Trophoblast cell (in vitro differentiated cells and primary cell): Measurements from ENCODE around the gene ALOX12.

Experiments
- DNase-seq, 2 donors: peaks; one replicate each; pipeline ENCODE4 v3.0.0-alpha.2; 2016
- H2AFZ ChIP-seq: 2 replicates; pipeline ENCODE4 v1.6.1; 2013; ENCODE audit warnings: low read length, moderate library complexity, mild to moderate bottlenecking; ENCODE audit not compliant: insufficient read depth, poor library complexity
- H2AK5ac ChIP-seq: 2 replicates; pipeline ENCODE4 v1.6.1; 2013; ENCODE audit warnings: mild to moderate bottlenecking, low read length
- H2BK120ac ChIP-seq: 2 replicates; pipeline ENCODE4 v1.6.1; 2013; ENCODE audit warnings: low read length, mild to moderate bottlenecking, moderate library complexity; ENCODE audit not compliant: insufficient read depth, poor library complexity
- H2BK12ac ChIP-seq: 2 replicates; pipeline ENCODE4 v1.6.1; 2013; ENCODE audit warnings: mild to moderate bottlenecking, low read length, moderate library complexity
- H2BK5ac ChIP-seq: 2 replicates; pipeline ENCODE4 v1.6.1; 2013; ENCODE audit warnings: low read length, low read depth, moderate library complexity, mild to moderate bottlenecking; ENCODE audit not compliant: poor library complexity
- H3K14ac ChIP-seq: 2 replicates; pipeline ENCODE4 v1.6.1; 2013; ENCODE audit warnings: mild to moderate bottlenecking, low read length
- H3K18ac ChIP-seq: 2 replicates; pipeline ENCODE4 v1.6.1; 2013; ENCODE audit warnings: mild to moderate bottlenecking, low read length
- H3K23ac ChIP-seq: 2 replicates; pipeline ENCODE4 v1.6.1; 2013; ENCODE audit warnings: low read length
- H3K27ac ChIP-seq: 2 replicates; pipeline ENCODE4 v1.5.1; 2013; ENCODE audit warnings: low read depth, mild to moderate bottlenecking, inconsistent platforms, low read length, moderate library complexity
- H3K27me3 ChIP-seq: 2 replicates; pipeline ENCODE4 v1.6.1; 2013; ENCODE audit warnings: inconsistent platforms, mild to moderate bottlenecking, low read length, moderate library complexity; ENCODE audit not compliant: insufficient read depth
- H3K36me3 ChIP-seq, 2 experiments: 1 replicate in 1 of 2; 2 replicates in 1 of 2; pipeline ENCODE4 v1.6.1; 2013; ENCODE audit warnings: low read length in 2 of 2, mild to moderate bottlenecking in 2 of 2, moderate library complexity in 1 of 2; ENCODE audit not compliant: insufficient read depth in 2 of 2, control insufficient read depth in 1 of 2
- H3K4ac ChIP-seq: 2 replicates; pipeline ENCODE4 v1.6.1; 2013; ENCODE audit warnings: low read depth, mild to moderate bottlenecking, low read length, moderate library complexity
- H3K4me1 ChIP-seq, 2 experiments: 1 replicate in 1 of 2; 2 replicates in 1 of 2; pipeline ENCODE4 v1.6.1; 2013; ENCODE audit warnings: low read length in 2 of 2, mild to moderate bottlenecking in 2 of 2, moderate library complexity in 1 of 2; ENCODE audit not compliant: insufficient read depth in 2 of 2, control insufficient read depth in 1 of 2
- H3K4me2 ChIP-seq: 2 replicates; pipeline ENCODE4 v1.6.1; 2013; ENCODE audit warnings: inconsistent platforms, mild to moderate bottlenecking, low read length, moderate library complexity
- H3K4me3 ChIP-seq: 2 replicates; pipeline ENCODE4 v1.5.1; 2013; ENCODE audit warnings: mild to moderate bottlenecking, low read depth, low read length, inconsistent platforms
- H3K79me1 ChIP-seq: one replicate; pipeline ENCODE4 v1.6.1; 2013; ENCODE audit warnings: low read length
- H3K79me2 ChIP-seq: 2 replicates; pipeline ENCODE4 v1.6.1; 2013; ENCODE audit warnings: low read length, mild to moderate bottlenecking; ENCODE audit not compliant: control insufficient read depth, insufficient read depth, poor library complexity
- H3K9ac ChIP-seq: 2 replicates; pipeline ENCODE4 v1.6.1; 2013; ENCODE audit warnings: mild to moderate bottlenecking, low read length
- H3K9me3 ChIP-seq: 2 replicates; pipeline ENCODE4 v1.6.1; 2013; ENCODE audit warnings: low read depth, mild to moderate bottlenecking, control low read depth, inconsistent platforms, low read length; ENCODE audit not compliant: insufficient read depth
- H4K12ac ChIP-seq: 2 replicates; pipeline ENCODE4 v1.6.1; 2013; ENCODE audit warnings: low read depth, mild to moderate bottlenecking, low read length, moderate library complexity
- H4K8ac ChIP-seq: 2 replicates; pipeline ENCODE4 v1.6.1; 2013; ENCODE audit warnings: low read depth, mild to moderate bottlenecking, low read length, moderate library complexity
- H4K91ac ChIP-seq: one replicate; pipeline ENCODE4 v1.6.1; 2013; ENCODE audit warnings: low read depth, mild to moderate bottlenecking, low read length, moderate library complexity
- WGBS: extraction: QIAGEN DNeasy Blood & Tissue Kit; methylation state at CpG from one replicate; pipeline ENCODE4 v1.1.7; 2013; ENCODE audit warnings: missing lambda C conversion rate; ENCODE audit not compliant: insufficient read length, insufficient coverage; ENCODE audit errors: extremely low coverage; 5-methylcytosine and 5-hydroxymethylcytosine counted together

ALOX12 gene

DNA sequence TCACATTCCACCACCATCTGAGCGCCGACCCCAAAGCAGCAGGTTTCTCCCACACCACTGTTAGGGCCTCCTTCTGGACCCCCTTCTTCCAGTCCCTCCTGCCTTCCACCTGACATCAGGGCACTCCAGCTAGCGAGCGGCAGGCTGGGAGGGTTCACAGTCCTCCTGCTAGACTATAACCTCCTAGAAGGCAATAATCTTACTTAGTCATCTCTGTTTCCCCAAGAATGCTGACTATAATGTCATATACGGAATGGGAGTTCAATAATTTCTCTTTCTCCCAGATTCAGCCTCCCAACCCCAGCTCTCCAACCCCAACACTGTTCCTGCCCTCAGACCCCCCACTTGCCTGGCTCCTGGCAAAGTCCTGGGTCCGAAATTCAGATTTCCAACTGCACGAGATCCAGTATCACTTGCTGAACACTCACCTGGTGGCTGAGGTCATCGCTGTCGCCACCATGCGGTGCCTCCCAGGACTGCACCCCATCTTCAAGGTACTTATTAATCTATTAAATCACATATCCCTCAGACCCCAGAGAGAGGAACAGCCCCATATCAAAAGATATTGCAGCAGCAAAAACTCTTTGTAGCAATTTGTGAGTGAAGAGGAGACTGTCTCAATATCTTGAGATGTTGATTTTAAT, 5.6 kb downstream of the ALOX12 start:
- no peak overlapping the region for H3K14ac ChIP-seq
- no peak overlapping the region for H3K23ac ChIP-seq
- H2BK5ac ChIP-seq: no peak overlapping the region
- H3K4me2 ChIP-seq: no peak overlapping the region
- H3K79me2 ChIP-seq: no peaks in the 10 kb centered on the region
- H3K79me1 ChIP-seq: no peaks in the 10 kb centered on the region
- peak in 1 of 2 donors; percentile 40 for DNase-seq
- no peak overlapping the region for H3K4ac ChIP-seq
- no peak overlapping the region for H3K9ac ChIP-seq
- no CpG with 5 or more reads among the region's 10 CpGs for WGBS
- no peak overlapping the region for H2BK12ac ChIP-seq
- no peak overlapping the region for H3K4me3 ChIP-seq
- H3K27me3 ChIP-seq: no peaks in the 10 kb centered on the region
- peaks cover 35 to 40% of the 10 kb centered on the region in 2 experiments for H3K36me3 ChIP-seq
- no peak overlapping the region for H4K8ac ChIP-seq
- no peaks in the 10 kb centered on the region for H3K9me3 ChIP-seq
- no peak overlapping the region for H2AFZ ChIP-seq
- no peak overlapping the region for H4K91ac ChIP-seq
- H2BK120ac ChIP-seq: no peak overlapping the region
- H3K27ac ChIP-seq: no peak overlapping the region
- no peak overlapping the region for H3K18ac ChIP-seq
- H2AK5ac ChIP-seq: no peak overlapping the region
- H4K12ac ChIP-seq: no peak overlapping the region
- no peaks in the 10 kb centered on the region for H3K4me1 ChIP-seq

DNA sequence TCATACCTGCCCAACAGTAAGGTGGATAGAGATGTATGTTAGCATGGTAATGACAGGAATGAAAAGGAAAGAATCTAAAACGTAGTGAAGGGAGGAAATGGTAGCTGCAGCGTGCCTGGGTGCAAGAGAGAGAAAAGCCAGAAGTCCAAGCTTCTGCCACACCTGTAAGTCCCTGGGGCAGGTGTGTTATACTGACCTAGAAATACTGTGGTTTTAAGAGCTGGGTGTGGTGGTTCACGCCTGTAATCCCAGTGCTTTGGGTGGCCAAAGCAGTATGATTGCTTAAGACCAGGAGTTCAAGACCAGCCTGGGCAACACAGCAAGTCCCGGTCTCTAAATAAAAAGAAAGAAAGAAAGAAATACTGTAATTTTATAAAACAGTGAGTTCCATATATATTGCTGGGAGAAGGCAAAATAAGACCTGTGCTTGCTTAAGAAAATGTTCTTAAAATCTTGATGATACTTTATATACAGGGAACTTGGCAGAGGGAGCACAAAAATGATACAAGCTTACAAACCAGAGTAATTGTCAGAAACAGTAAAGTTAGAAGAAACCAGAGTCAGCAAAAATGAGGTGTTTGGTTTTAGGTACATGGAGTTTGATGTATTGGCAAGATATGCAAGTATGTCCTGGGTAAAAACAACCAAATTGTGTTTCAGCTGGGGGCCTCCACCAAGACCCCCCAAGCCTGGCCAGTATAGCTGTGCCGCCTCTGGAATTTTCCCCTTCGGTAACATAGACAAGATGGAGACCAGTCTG, 6.6 kb downstream of the ALOX12 start:
- Histone ChIP-seq H3K79me1 (no peaks in the 10 kb centered on the region), H2AFZ (no peak overlapping the region), H3K14ac (no peak overlapping the region), H2AK5ac (no peak overlapping the region), H3K79me2 (no peaks in the 10 kb centered on the region), H3K4me3 (no peak overlapping the region), H4K8ac (no peak overlapping the region), H2BK120ac (no peak overlapping the region), H3K9me3 (no peaks in the 10 kb centered on the region), H2BK12ac (no peak overlapping the region), H3K27ac (no peak overlapping the region), H3K4me2 (no peak overlapping the region), H2BK5ac (no peak overlapping the region), H3K4me1 (no peaks in the 10 kb centered on the region), H4K12ac (no peak overlapping the region), H3K9ac (no peak overlapping the region), H4K91ac (no peak overlapping the region), H3K27me3 (no peaks in the 10 kb centered on the region), H3K4ac (no peak overlapping the region), H3K36me3 (peaks cover 34 to 35% of the 10 kb centered on the region in 2 experiments), H3K23ac (no peak overlapping the region), H3K18ac (no peak overlapping the region)
- no CpG with 5 or more reads among the region's 6 CpGs for WGBS
- no peak for DNase-seq

DNA sequence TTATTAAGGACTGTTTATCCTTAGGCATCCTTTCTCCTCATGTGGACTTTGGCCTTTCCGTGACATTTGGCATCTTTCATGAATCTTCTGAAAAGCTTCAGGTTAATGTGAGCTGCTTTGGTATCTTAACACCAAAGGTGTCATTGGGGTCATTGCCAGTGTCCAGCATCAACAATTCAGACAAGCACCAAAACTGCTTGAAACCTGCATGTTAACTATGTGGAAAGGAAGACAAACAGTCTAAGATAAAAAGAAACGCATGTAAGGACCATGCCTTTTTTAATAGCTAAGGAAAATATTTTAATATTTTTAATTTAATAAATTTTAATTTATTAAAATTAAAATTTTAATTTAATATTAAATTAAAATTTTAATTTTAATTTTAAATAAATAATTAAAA, 7.9 kb downstream of the ALOX12 start:
- H3K14ac ChIP-seq: no peak overlapping the region
- no peak for DNase-seq
- H2AFZ ChIP-seq: no peak overlapping the region
- H3K79me1 ChIP-seq: no peaks in the 10 kb centered on the region
- H3K18ac ChIP-seq: no peak overlapping the region
- H2BK5ac ChIP-seq: no peak overlapping the region
- H3K4me1 ChIP-seq: no peaks in the 10 kb centered on the region
- no peaks in the 10 kb centered on the region for H3K9me3 ChIP-seq
- H3K4me2 ChIP-seq: no peak overlapping the region
- no peak overlapping the region for H2BK12ac ChIP-seq
- no peak overlapping the region for H2AK5ac ChIP-seq
- H3K36me3 ChIP-seq: peaks cover 33% of the 10 kb centered on the region in 2 experiments
- no peak overlapping the region for H4K8ac ChIP-seq
- no peak overlapping the region for H2BK120ac ChIP-seq
- no peaks in the 10 kb centered on the region for H3K79me2 ChIP-seq
- H4K91ac ChIP-seq: no peak overlapping the region
- no peaks in the 10 kb centered on the region for H3K27me3 ChIP-seq
- no peak overlapping the region for H4K12ac ChIP-seq
- no peak overlapping the region for H3K4ac ChIP-seq
- no peak overlapping the region for H3K23ac ChIP-seq
- WGBS: no CpG with 5 or more reads among the region's 2 CpGs
- H3K9ac ChIP-seq: no peak overlapping the region
- H3K4me3 ChIP-seq: no peak overlapping the region
- no peak overlapping the region for H3K27ac ChIP-seq

DNA sequence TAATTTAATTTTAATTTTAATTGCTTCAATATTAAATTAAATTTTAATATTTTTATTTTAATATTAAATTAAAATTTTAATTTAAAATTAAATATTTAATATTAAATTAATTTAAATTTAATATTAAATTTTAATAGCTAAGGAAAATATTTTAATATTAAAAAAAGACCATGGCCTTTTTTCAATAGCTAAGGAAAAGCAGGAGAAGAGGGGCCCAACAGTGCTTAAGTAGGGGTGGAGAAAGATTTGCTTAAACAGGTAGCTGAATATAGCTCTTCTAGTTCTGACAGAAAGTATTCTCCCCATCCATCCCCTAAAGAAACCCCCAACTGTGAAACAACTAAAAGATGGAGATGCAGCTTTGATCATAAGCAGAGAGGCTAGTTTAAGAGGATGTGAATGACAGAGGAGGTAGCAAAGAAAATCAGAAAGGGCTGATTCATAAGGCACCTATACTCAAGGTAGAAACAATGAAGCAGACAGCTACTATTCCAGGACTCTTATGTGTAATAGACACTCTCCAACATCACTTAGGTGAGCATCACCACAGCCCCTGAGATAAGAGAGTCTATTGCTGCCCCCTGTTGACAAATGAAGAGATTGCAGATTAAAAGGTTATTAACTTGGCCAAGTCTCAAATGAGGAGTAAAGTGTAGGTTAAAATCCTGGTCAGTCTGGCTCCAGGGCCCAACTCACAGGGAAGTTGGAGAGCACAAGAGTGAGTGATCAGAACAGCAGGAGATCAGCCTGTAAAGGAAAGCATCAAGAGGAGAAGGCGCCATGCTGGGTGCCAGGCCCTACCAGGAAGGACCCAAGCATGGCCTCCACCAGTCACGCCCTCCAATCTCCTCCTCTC, 8.8 kb downstream of the ALOX12 start:
- Histone ChIP-seq H2BK120ac (no peak overlapping the region), H2AFZ (no peak overlapping the region), H3K27me3 (no peaks in the 10 kb centered on the region), H3K23ac (no peak overlapping the region), H3K4ac (no peak overlapping the region), H3K18ac (no peak overlapping the region), H4K8ac (no peak overlapping the region), H2AK5ac (no peak overlapping the region), H4K91ac (no peak overlapping the region), H3K79me2 (no peaks in the 10 kb centered on the region), H2BK12ac (no peak overlapping the region), H2BK5ac (no peak overlapping the region), H3K79me1 (no peaks in the 10 kb centered on the region), H3K4me3 (no peak overlapping the region), H3K27ac (no peak overlapping the region), H3K4me2 (no peak overlapping the region), H3K36me3 (peaks cover 24 to 26% of the 10 kb centered on the region in 2 experiments), H4K12ac (no peak overlapping the region), H3K4me1 (no peaks in the 10 kb centered on the region), H3K9me3 (no peaks in the 10 kb centered on the region), H3K14ac (no peak overlapping the region), H3K9ac (no peak overlapping the region)
- no CpG with 5 or more reads among the region's 2 CpGs for WGBS
- DNase-seq: peak; percentile 53 to 93
